HEK293 (cell line): Measurements from ENCODE around the gene ARPC2.

Experiments used
- CTCF ChIA-PET: fragments of 350-600 bp; formaldehyde crosslinking; extraction: SDS; loops from one replicate; lab custom pipeline; 2021; ENCODE audit warnings: antibody characterized with exemption; lab: Yijun Ruan, JAX
- POLR2A ChIA-PET: fragments of 300-600 bp; formaldehyde crosslinking; extraction: SDS; loops from one replicate; lab custom pipeline; 2020; ENCODE audit warnings: antibody characterized with exemption, inconsistent platforms; lab: Yijun Ruan, JAX
- H3K27ac ChIP-seq: fragments of 200-500 bp; sonication (Bioruptor generic); 2 replicates; pipeline ENCODE4 v1.5.1; 2014; ENCODE audit warnings: low read depth, low read length, control low read depth, inconsistent platforms; ENCODE audit errors: extremely low read depth
- H3K36me3 ChIP-seq, 2 experiments: fragments of 200-500 bp in 1 of 2; sonication (Bioruptor generic) in 1 of 2; 1 replicate in 1 of 2; 2 replicates in 1 of 2; pipeline ENCODE4 v1.5.1; 2014 to 2017; ENCODE audit warnings: inconsistent platforms in 2 of 2, low read length in 2 of 2; ENCODE audit not compliant: control insufficient read depth in 2 of 2, insufficient read depth in 1 of 2
- H3K4me1 ChIP-seq: fragments of 200-500 bp; sonication (Bioruptor generic); 2 replicates; pipeline ENCODE4 v1.5.1; 2014; ENCODE audit warnings: mild to moderate bottlenecking, low read length, inconsistent platforms; ENCODE audit not compliant: control insufficient read depth, insufficient read depth
- H3K4me3 ChIP-seq: 2 replicates; pipeline ENCODE4 v1.5.1; 2011; ENCODE audit warnings: low read depth, mild to moderate bottlenecking, control low read depth, low read length, moderate library complexity
- H3K9me3 ChIP-seq: fragments of 200-500 bp; sonication (Bioruptor generic); 2 replicates; pipeline ENCODE4 v1.5.1; 2014; ENCODE audit warnings: low read depth, low read length, inconsistent platforms; ENCODE audit not compliant: control insufficient read depth, insufficient read depth
- BCL6B ChIP-seq: fragments of 450-650 bp; formaldehyde crosslinking; IDR thresholded peaks from 2 replicates; pipeline ENCODE4 v1.5.1; 2017; ENCODE audit warnings: missing biosample characterization, missing genetic modification characterization
- KLF7 ChIP-seq: fragments of 450-650 bp; formaldehyde crosslinking; IDR thresholded peaks from 2 replicates; pipeline ENCODE4 v1.5.1; 2016; ENCODE audit warnings: missing biosample characterization, missing genetic modification characterization, borderline replicate concordance
- SETDB1 ChIP-seq: IDR thresholded peaks from one replicate; pipeline ENCODE4 v1.6.1; 2017; ENCODE audit warnings: mild to moderate bottlenecking, low read length, moderate library complexity, mixed read lengths; ENCODE audit not compliant: insufficient read length
- TRIM28 ChIP-seq: IDR thresholded peaks from 2 replicates; pipeline ENCODE4 v1.6.1; 2011; ENCODE audit warnings: low read length, control low read depth, borderline replicate concordance
- ZBTB10 ChIP-seq: fragments of 450-650 bp; formaldehyde crosslinking; IDR thresholded peaks from 2 replicates; pipeline ENCODE4 v1.5.1; 2016; ENCODE audit warnings: missing biosample characterization, missing genetic modification characterization
- ZBTB21 ChIP-seq: fragments of 450-650 bp; formaldehyde crosslinking; IDR thresholded peaks from 2 replicates; pipeline ENCODE4 v1.5.1; 2017; ENCODE audit warnings: missing biosample characterization, missing genetic modification characterization
- ZBTB8A ChIP-seq: fragments of 450-650 bp; formaldehyde crosslinking; IDR thresholded peaks from 2 replicates; pipeline ENCODE4 v1.5.1; 2016; ENCODE audit warnings: missing biosample characterization, missing genetic modification characterization
- ZNF157 ChIP-seq: fragments of 450-650 bp; formaldehyde crosslinking; IDR thresholded peaks from 2 replicates; pipeline ENCODE4 v1.5.1; 2016; ENCODE audit warnings: missing biosample characterization, missing genetic modification characterization
- ZNF221 ChIP-seq: fragments of 450-650 bp; formaldehyde crosslinking; IDR thresholded peaks from 2 replicates; pipeline ENCODE4 v1.5.1; 2017; ENCODE audit warnings: missing biosample characterization, missing genetic modification characterization, borderline replicate concordance
- ZNF223 ChIP-seq: fragments of 450-650 bp; formaldehyde crosslinking; IDR thresholded peaks from 2 replicates; pipeline ENCODE4 v1.5.1; 2016; ENCODE audit warnings: missing biosample characterization, missing genetic modification characterization
- ZNF239 ChIP-seq: fragments of 450-650 bp; formaldehyde crosslinking; IDR thresholded peaks from 2 replicates; pipeline ENCODE4 v1.5.1; 2016; ENCODE audit warnings: missing biosample characterization, missing genetic modification characterization
- ZNF26 ChIP-seq: fragments of 450-650 bp; formaldehyde crosslinking; IDR thresholded peaks from 2 replicates; pipeline ENCODE4 v1.5.1; 2016; ENCODE audit warnings: missing biosample characterization, missing genetic modification characterization
- ZNF280D ChIP-seq: fragments of 450-650 bp; formaldehyde crosslinking; IDR thresholded peaks from 2 replicates; pipeline ENCODE4 v1.5.1; 2016; ENCODE audit warnings: missing biosample characterization, missing genetic modification characterization
- ZNF292 ChIP-seq: fragments of 450-650 bp; formaldehyde crosslinking; IDR thresholded peaks from 2 replicates; pipeline ENCODE4 v1.5.1; 2016; ENCODE audit warnings: low read depth, missing biosample characterization, missing genetic modification characterization, borderline replicate concordance
- ZNF585B ChIP-seq: fragments of 450-650 bp; formaldehyde crosslinking; IDR thresholded peaks from 2 replicates; pipeline ENCODE4 v1.5.1; 2016; ENCODE audit warnings: missing biosample characterization, missing genetic modification characterization
- ZSCAN30 ChIP-seq: fragments of 450-650 bp; IDR thresholded peaks from 2 replicates; pipeline ENCODE4 v1.5.1; 2018; ENCODE audit warnings: missing biosample characterization, mild to moderate bottlenecking, missing genetic modification characterization, moderate library complexity

The ARPC2 gene

GRCh38 chr2:218202266-218202665 is 14.7 kb upstream of the ARPC2 start (continued):
- no peak for TF ChIP-seq ZNF239 (tag by site-specific recombination)
- TF ChIP-seq SETDB1 = no peak
- TF ChIP-seq ZNF157 (tag by site-specific recombination) = no peak
- no peak for TF ChIP-seq KLF7 (tag by site-specific recombination)
- no peak for TF ChIP-seq ZNF585B
- TF ChIP-seq ZBTB10 (tag by site-specific recombination) = no peak
- no peak for TF ChIP-seq ZBTB21 (tag by site-specific recombination)
- TF ChIP-seq BCL6B (tag by site-specific recombination) = no peak
- TF ChIP-seq, all 188 proteins: peak for 0

- Histone ChIP-seq H3K4me1 (no peaks in the 10 kb centered on the region), H3K9me3 (no peaks in the 10 kb centered on the region), H3K36me3 (no peaks in the 10 kb centered on the region), H3K27ac (no peak overlapping the region), H3K4me3 (no peak overlapping the region)
- no peak for TF ChIP-seq ZNF221 (tag by site-specific recombination)
- no peak for TF ChIP-seq ZNF292 (tag by site-specific recombination)
- TF ChIP-seq ZNF223 (tag by site-specific recombination) = no peak
- peak; percentile 70; the same call in 1 of the 2 replicates for TF ChIP-seq TRIM28
- TF ChIP-seq ZSCAN30 (tag by site-specific recombination) = no peak
- TF ChIP-seq SETDB1 = peak; percentile 95
- ChIA-PET POLR2A (no interaction called here), CTCF (interaction anchor here (0.8 to 1.5 kb wide), 4 partner anchors 20 to 49 kb away, joined by 3 to 5 read pairs (median 4); partner anchors contain the start of gene CXCR1)
Measured at GRCh38 chr2:218209078-218209477, 7.9 kb upstream of the ARPC2 start.

GRCh38 chr2:218214116-218214515 is 2.9 kb upstream of the ARPC2 start:
- no peaks in the 10 kb centered on the region for H3K36me3 ChIP-seq
- ChIA-PET POLR2A (no interaction called here), CTCF (no interaction called here)
- TF ChIP-seq ZNF26 (tag by site-specific recombination) = no peak
- no peaks in the 10 kb centered on the region for H3K9me3 ChIP-seq
- H3K4me1 ChIP-seq = peaks cover 4% of the 10 kb centered on the region; the same call in 1 of the 2 replicates
- H3K27ac ChIP-seq = no peak overlapping the region
- no peak overlapping the region for H3K4me3 ChIP-seq

GRCh38 chr2:218216336-218216673 is 684 bp upstream of the ARPC2 start:
- Histone ChIP-seq H3K4me1 (peaks cover 19% of the 10 kb centered on the region; the same call in 1 of the 2 replicates), H3K9me3 (no peaks in the 10 kb centered on the region), H3K27ac (peak overlapping the region; percentile 58), H3K4me3 (peak overlapping the region; percentile 95), H3K36me3 (peaks cover 0 to 13% of the 10 kb centered on the region in 2 experiments; a peak in 1 of 3 replicates)
- TF ChIP-seq ZBTB8A (tag by site-specific recombination) = no peak
- 0 out of 2 replicates have a peak, but pooled peaks have one; percentile 19 for TF ChIP-seq ZNF280D (tag by site-specific recombination)
- ChIA-PET POLR2A (interaction anchor here (0.7 to 1.4 kb wide), 4 partner anchors 10 to 54 kb away, joined by 3 to 9 read pairs (median 6); partner anchors contain the start of genes AAMP and PNKD), CTCF (interaction anchor here (0.6 to 1.8 kb wide), 4 partner anchors 15 to 57 kb away, joined by 3 to 6 read pairs (median 4); no protein-coding TSS in a partner anchor)
